HepG2 (cell line): Measurements from ENCODE around the gene KCNJ6. TPM values are rescaled to one million over a fixed set of nuclear protein-coding genes. Genes with fewer than 3 reads are reported as not detected.
"Not testable (repeated sequence)": the region's sequence is repeated elsewhere in the genome, so short reads cannot be mapped to it uniquely, and the experiment has no call there.

ENCODE experiments used
- ATAC-seq: fragments of 200-7000 bp; cut with Tn5 transposase; 3 replicates; pipeline ENCODE4 v1.9.1; 2020; ENCODE audit warnings: mild to moderate bottlenecking, moderate library complexity
- BruUV-seq: library from RNA; stranded (reverse); fragments of 400-500 nt; replicated peaks from 2 replicates; lab custom pipeline; 2021; lab: Mats Ljungman, UMichigan
- CTCF ChIA-PET: fragments of 300-600 bp; formaldehyde crosslinking; extraction: SDS; loops from one replicate; lab custom pipeline; 2021; ENCODE audit warnings: low total read pairs, inconsistent platforms, low intra/inter-chr PET ratio; lab: Yijun Ruan, JAX
- POLR2A ChIA-PET: fragments of 350-600 bp; sonication (Branson Sonifier 250); formaldehyde crosslinking; loops from one replicate; lab custom pipeline; 2020; ENCODE audit warnings: antibody characterized with exemption, inconsistent platforms; lab: Yijun Ruan, JAX
- DNase-seq: peaks from one replicate; pipeline ENCODE4 v3.0.0-alpha.2; 2015; ENCODE audit warnings: low spot score
- FAIRE-seq: peaks from 3 replicates; lab custom pipeline; 2011; peaks lifted over from hg19 to GRCh38; lab: Jason Lieb, UNC
- H2AFZ ChIP-seq: one replicate; pipeline ENCODE4 v1.6.1; 2011; ENCODE audit warnings: low read length, inconsistent platforms
- H3K27ac ChIP-seq: fragments of 300-600 bp; 3 replicates; pipeline ENCODE4 v1.8.0; 2011; ENCODE audit warnings: mixed run types, mild to moderate bottlenecking, mixed read lengths, low read length, inconsistent platforms; ENCODE audit not compliant: insufficient read depth; ENCODE audit errors: extremely low read length
- H3K27me3 ChIP-seq, 2 experiments: fragments of 200-600 bp in 1 of 2; 2 replicates in 1 of 2; 3 replicates in 1 of 2; pipeline versions ENCODE4 v1.6.0 to v1.8.0; 2011; ENCODE audit warnings: low read length in 2 of 2, mild to moderate bottlenecking in 2 of 2, moderate library complexity in 2 of 2, inconsistent platforms in 1 of 2; ENCODE audit not compliant: insufficient read depth in 2 of 2, control insufficient read depth in 1 of 2
- H3K36me3 ChIP-seq, 2 experiments: fragments of 200-600 bp in 1 of 2; replicated peaks in 1 of 2; 2 replicates in 1 of 2; 3 replicates in 1 of 2; pipeline versions ENCODE4 v1.5.1 to v1.8.0; 2011; ENCODE audit warnings: low read length in 2 of 2, inconsistent platforms in 1 of 2; ENCODE audit not compliant: insufficient read depth in 2 of 2, control insufficient read depth in 1 of 2
- H3K4me1 ChIP-seq: 2 replicates; pipeline ENCODE4 v1.5.1; 2012; ENCODE audit warnings: low read length, inconsistent platforms; ENCODE audit not compliant: insufficient read depth
- H3K4me2 ChIP-seq: 2 replicates; pipeline ENCODE4 v1.6.0; 2011; ENCODE audit warnings: low read depth, low read length, inconsistent platforms
- H3K4me3 ChIP-seq, 3 experiments: fragments of 200-600 bp in 1 of 3; sonication (generic), shearing (Covaris generic) in 1 of 3; replicated peaks in 1 of 3; 2 replicates each; pipeline ENCODE4 v1.5.1; 2011 to 2016; ENCODE audit warnings: low read length in 3 of 3, inconsistent platforms in 2 of 3, low read depth in 2 of 3, mild to moderate bottlenecking in 2 of 3, control low read depth in 1 of 3, mixed read lengths in 1 of 3; ENCODE audit not compliant: insufficient read depth in 1 of 3
- H3K79me2 ChIP-seq: one replicate; pipeline ENCODE4 v1.6.1; 2011; ENCODE audit warnings: low read length, inconsistent platforms; ENCODE audit not compliant: insufficient read depth
- H3K9ac ChIP-seq: 2 replicates; pipeline ENCODE4 v1.6.0; 2011; ENCODE audit warnings: mild to moderate bottlenecking, low read depth, low read length, inconsistent platforms; ENCODE audit not compliant: insufficient read depth
- H3K9me3 ChIP-seq: 2 replicates; pipeline ENCODE4 v1.5.1; 2012; ENCODE audit warnings: mild to moderate bottlenecking, low read length
- H4K20me1 ChIP-seq: 2 replicates; pipeline ENCODE4 v1.6.0; 2011; ENCODE audit warnings: inconsistent platforms, mild to moderate bottlenecking, low read length, moderate library complexity; ENCODE audit not compliant: insufficient read depth
- CEBPG ChIP-seq: IDR thresholded peaks from 2 replicates; pipeline ENCODE4 v1.6.1; 2016
- WGBS: methylation state at CpG from one replicate; pipeline ENCODE4 v1.1.6; 2017; ENCODE audit warnings: low lambda C conversion rate; 5-methylcytosine and 5-hydroxymethylcytosine counted together
- in situ Hi-C: cut with HindIII; loops from 2 replicates; pipeline ENCODE4 v1.10.0; 2017; ENCODE audit warnings: low pct_unique_long_range_greater_than_20kb; ENCODE audit not compliant: extremely low pct_ligation_motif_present
- intact Hi-C: fragments of 100-400 bp; cut with micrococcal nuclease; formaldehyde crosslinking; loops from one replicate; pipeline ENCODE4 v1.10.0; 2022; ENCODE audit not compliant: unreplicated experiment
- polyA plus RNA-seq, 8 experiments: library from polyadenylated mRNA; depleted of rRNA in 3 of 8; stranded (reverse) in 7 of 8; unstranded in 1 of 8; fragments of >200 nt; fragmentation: Illumina TruSeq in 4 of 8; extraction: Trizol in 4 of 8; gene quantifications; 2 replicates each; pipeline versions ENCODE4 v1.2.1 to v1.2.3, GENCODE V29; 2011 to 2016; ENCODE audit warnings: low read depth in 4 of 8, missing spikeins in 1 of 8, mixed read lengths in 1 of 8; ENCODE audit not compliant: insufficient read depth in 1 of 8
- total RNA-seq, 5 experiments: library from RNA; depleted of rRNA; stranded (reverse); fragments of >200 nt; fragmentation: Illumina TruSeq; extraction: Trizol; gene quantifications; 2 replicates each; pipeline ENCODE4 v1.2.3, GENCODE V29; 2016; ENCODE audit warnings: low read depth in 1 of 5
- TF ChIP-seq, protein P1 (sequence below): sonication (generic); formaldehyde crosslinking; IDR thresholded peaks from 2 replicates; pipeline ENCODE4 v1.5.1; 2020; ENCODE audit warnings: missing genetic modification reagents, mild to moderate bottlenecking, borderline replicate concordance

The KCNJ6 gene
- total and polyA plus RNA-seq, 2 of the 13 experiments (the other 11 are each of a cell fraction or from before 2014, with no cell fraction given), result not detected

DNA sequence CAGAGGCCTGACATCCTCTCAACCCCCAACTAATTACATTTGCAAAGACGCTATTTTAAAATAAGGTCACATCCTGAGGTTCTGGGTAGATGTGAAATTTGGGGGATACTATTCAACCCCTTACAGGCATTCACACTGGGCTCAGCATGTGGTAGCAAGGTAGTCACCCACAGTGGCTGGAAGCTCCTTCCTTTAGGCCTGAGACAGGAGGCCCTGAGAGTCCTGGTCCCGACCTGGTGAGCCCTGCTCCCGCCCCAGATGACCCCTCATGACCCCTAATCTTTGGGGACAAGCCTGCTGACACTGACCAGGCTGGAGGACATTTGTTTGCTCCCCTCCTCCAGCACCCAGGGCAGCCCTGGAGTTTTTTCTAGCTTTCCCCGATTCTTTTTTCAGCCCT is 323.8 kb downstream of the KCNJ6 start:
- H3K9ac ChIP-seq, result no peak overlapping the region
- H3K4me1 ChIP-seq, result no peaks in the 10 kb centered on the region
- no peak overlapping the region for H3K4me2 ChIP-seq
- 13% methylated on average over 3 of the region's 4 CpGs for WGBS
- FAIRE-seq, result no peak
- H4K20me1 ChIP-seq, result no peaks in the 10 kb centered on the region
- BruUV-seq, result no TSS peak
- peaks cover 1 to 21% of the 10 kb centered on the region in 2 experiments; a peak in 2 of 5 replicates for H3K27me3 ChIP-seq
- ChIA-PET POLR2A (no interaction called here), CTCF (no interaction called here)
- TF ChIP-seq, protein P1, sequence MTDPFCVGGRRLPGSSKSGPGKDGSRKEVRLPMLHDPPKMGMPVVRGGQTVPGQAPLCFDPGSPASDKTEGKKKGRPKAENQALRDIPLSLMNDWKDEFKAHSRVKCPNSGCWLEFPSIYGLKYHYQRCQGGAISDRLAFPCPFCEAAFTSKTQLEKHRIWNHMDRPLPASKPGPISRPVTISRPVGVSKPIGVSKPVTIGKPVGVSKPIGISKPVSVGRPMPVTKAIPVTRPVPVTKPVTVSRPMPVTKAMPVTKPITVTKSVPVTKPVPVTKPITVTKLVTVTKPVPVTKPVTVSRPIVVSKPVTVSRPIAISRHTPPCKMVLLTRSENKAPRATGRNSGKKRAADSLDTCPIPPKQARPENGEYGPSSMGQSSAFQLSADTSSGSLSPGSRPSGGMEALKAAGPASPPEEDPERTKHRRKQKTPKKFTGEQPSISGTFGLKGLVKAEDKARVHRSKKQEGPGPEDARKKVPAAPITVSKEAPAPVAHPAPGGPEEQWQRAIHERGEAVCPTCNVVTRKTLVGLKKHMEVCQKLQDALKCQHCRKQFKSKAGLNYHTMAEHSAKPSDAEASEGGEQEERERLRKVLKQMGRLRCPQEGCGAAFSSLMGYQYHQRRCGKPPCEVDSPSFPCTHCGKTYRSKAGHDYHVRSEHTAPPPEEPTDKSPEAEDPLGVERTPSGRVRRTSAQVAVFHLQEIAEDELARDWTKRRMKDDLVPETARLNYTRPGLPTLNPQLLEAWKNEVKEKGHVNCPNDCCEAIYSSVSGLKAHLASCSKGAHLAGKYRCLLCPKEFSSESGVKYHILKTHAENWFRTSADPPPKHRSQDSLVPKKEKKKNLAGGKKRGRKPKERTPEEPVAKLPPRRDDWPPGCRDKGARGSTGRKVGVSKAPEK (CRISPR knock-in tag), result no peak
- TF ChIP-seq CEBPG, result no peak
- no peaks in the 10 kb centered on the region for H3K9me3 ChIP-seq
- no peak overlapping the region for H2AFZ ChIP-seq
- in situ Hi-C loops, result no loop called here
- no peak overlapping the region for H3K27ac ChIP-seq
- ATAC-seq, result no peak
- intact Hi-C loops, result no loop called here
- H3K4me3 ChIP-seq, result no peak overlapping the region
- no peaks in the 10 kb centered on the region for H3K36me3 ChIP-seq
- H3K79me2 ChIP-seq, result no peaks in the 10 kb centered on the region
- no peak for DNase-seq

DNA sequence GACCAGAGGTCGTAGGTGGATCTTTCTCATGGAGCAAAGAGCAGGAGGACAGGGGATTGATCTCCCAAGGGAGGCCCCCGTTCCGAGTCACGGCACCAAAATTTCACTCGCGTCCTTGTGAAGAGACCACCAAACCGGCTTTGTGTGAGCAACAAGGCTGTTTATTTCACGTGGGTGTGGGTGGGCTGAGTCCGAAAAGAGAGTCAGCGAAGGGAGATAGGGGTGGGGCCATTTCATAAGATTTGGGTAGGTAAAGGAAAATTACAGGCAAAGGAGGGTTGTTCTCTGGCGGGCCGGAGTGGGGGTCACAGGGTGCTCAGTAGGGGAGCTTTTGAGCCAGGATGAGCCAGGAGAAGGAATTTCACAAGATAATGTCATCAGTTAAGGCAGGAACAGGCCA is 324.3 kb downstream of the KCNJ6 start:
- H4K20me1 ChIP-seq, ATAC-seq, BruUV-seq, intact Hi-C loops, H2AFZ ChIP-seq, POLR2A ChIA-PET, FAIRE-seq, H3K4me3 ChIP-seq, DNase-seq, H3K36me3 ChIP-seq, H3K4me2 ChIP-seq, H3K79me2 ChIP-seq, H3K9ac ChIP-seq, H3K27ac ChIP-seq, H3K9me3 ChIP-seq, in situ Hi-C loops, CTCF ChIA-PET, H3K4me1 ChIP-seq: not testable (repeated sequence)
- peaks cover 1 to 21% of the 10 kb centered on the region in 2 experiments; a peak in 2 of 5 replicates for H3K27me3 ChIP-seq
- WGBS, result 64% methylated on average over 12 of the region's 12 CpGs

DNA sequence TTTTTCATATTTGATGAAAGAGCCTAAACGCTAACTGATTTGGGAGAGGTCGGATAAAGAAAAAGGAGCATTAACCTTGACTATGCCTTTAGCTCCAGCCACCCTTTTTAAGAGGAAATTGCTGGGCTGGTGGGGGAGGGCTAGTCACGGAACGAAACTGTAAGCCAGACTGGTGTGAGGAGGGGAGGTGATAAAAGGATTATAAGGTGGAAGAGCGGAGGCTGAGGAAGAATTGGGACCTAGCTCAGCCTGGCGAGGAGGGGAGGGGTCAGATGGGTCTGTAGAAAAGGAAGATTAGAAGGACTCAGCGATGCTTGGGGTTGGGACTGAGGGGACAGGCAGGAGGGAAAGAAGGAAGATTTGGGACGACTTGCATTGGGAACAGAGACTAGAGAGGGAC is 325.4 kb downstream of the KCNJ6 start:
- H3K79me2 ChIP-seq, ATAC-seq, FAIRE-seq, H2AFZ ChIP-seq, H3K9me3 ChIP-seq, H3K36me3 ChIP-seq, H3K27ac ChIP-seq, CTCF ChIA-PET, H3K4me2 ChIP-seq, intact Hi-C loops, H3K4me3 ChIP-seq, H4K20me1 ChIP-seq, in situ Hi-C loops, H3K9ac ChIP-seq, BruUV-seq, DNase-seq, H3K4me1 ChIP-seq, POLR2A ChIA-PET: not testable (repeated sequence)
- H3K27me3 ChIP-seq, result peaks cover 1 to 17% of the 10 kb centered on the region in 2 experiments; a peak in 2 of 5 replicates
- WGBS, result 61% methylated on average over 8 of the region's 8 CpGs

DNA sequence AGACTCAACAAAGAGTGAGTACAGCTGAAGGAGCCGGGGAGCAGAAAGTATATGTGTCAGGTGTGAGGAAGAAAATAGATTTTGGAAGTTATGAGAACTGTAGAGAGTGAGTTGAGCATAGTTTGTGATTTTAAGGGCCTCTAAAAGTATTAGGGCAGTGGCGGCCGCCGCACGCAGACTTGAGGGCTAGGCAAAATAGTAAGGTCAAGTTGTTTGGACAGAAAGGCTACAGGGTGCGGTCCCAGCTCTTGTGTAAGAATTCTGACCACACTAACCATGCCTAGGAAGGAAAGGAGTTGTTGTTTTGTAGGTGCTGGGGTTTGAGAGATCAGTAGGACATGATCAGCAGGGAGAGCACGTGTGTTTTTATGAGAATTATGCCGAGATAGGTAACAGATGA is 327.6 kb downstream of the KCNJ6 start:
- WGBS, result 50% methylated on average over 8 of the region's 8 CpGs
- H2AFZ ChIP-seq, POLR2A ChIA-PET, H3K27me3 ChIP-seq, H3K27ac ChIP-seq, H3K4me1 ChIP-seq, intact Hi-C loops, DNase-seq, in situ Hi-C loops, FAIRE-seq, H3K9ac ChIP-seq, H3K4me3 ChIP-seq, CTCF ChIA-PET, H4K20me1 ChIP-seq, H3K36me3 ChIP-seq, H3K9me3 ChIP-seq, ATAC-seq, BruUV-seq, H3K4me2 ChIP-seq, H3K79me2 ChIP-seq: not testable (repeated sequence)
